Omental fat pad (tissue), 4 donors: ENCODE data around the gene KRT12. TPM values are rescaled to one million over a fixed set of nuclear protein-coding genes. Genes with fewer than 3 reads are reported as not detected.

ENCODE experiments used
- ATAC-seq: fragments of 150-250 bp; one replicate; pipeline ENCODE4 v1.9.1; 2016; ENCODE audit warnings: mild to moderate bottlenecking, moderate library complexity; ENCODE audit not compliant: low FRiP score
- DNase-seq: peaks from one replicate; pipeline ENCODE4 v3.0.0-alpha.2; 2019; ENCODE audit warnings: low spot score
- total RNA-seq, 4 donors: library from RNA; depleted of rRNA; stranded (reverse); fragments of >200 nt; gene quantifications; one replicate each; pipeline ENCODE4 v1.1.0, GENCODE V29; 2016
- TF ChIP-seq, protein P1 (sequence below), 3 donors: fragments of 450-650 bp; IDR thresholded peaks; one replicate each; pipeline ENCODE4 v1.5.1; 2016 to 2017; ENCODE audit warnings: antibody characterized with exemption in 3 of 3, mild to moderate bottlenecking in 3 of 3, moderate library complexity in 2 of 3

The KRT12 gene
- total RNA-seq, 4 donors from 2014 or later, result not detected

DNA sequence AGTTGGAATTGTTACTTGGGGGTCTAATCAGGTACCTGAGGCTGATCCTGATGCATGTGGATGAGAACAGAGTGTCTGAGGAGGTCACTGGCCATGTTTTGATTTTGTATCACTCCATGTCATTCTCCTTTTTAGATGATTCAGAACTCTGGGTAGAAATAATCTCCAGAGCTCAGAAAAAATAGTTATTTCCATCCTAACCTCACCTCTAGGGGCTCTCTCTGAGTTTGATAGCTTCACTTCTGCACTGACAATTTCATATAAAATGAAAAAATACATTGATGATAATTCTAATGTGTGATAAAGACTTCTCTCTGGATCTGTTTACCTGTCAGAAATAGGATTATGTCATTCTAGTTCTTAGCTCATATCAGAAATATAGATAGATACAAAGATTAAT lies 6.2 kb upstream of the KRT12 start:
- ATAC-seq, result no peak
- TF ChIP-seq, protein P1, sequence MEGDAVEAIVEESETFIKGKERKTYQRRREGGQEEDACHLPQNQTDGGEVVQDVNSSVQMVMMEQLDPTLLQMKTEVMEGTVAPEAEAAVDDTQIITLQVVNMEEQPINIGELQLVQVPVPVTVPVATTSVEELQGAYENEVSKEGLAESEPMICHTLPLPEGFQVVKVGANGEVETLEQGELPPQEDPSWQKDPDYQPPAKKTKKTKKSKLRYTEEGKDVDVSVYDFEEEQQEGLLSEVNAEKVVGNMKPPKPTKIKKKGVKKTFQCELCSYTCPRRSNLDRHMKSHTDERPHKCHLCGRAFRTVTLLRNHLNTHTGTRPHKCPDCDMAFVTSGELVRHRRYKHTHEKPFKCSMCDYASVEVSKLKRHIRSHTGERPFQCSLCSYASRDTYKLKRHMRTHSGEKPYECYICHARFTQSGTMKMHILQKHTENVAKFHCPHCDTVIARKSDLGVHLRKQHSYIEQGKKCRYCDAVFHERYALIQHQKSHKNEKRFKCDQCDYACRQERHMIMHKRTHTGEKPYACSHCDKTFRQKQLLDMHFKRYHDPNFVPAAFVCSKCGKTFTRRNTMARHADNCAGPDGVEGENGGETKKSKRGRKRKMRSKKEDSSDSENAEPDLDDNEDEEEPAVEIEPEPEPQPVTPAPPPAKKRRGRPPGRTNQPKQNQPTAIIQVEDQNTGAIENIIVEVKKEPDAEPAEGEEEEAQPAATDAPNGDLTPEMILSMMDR (IDR thresholded peaks at IDR 0.05), result no peak

GRCh38 chr17:40872416-40872815 lies 5.4 kb upstream of the KRT12 start:
- ATAC-seq (no peak), DNase-seq (no peak)
- TF ChIP-seq, protein P1 (IDR thresholded peaks at IDR 0.05), result no peak

More for the DNA sequence above, 6.2 kb upstream of the KRT12 start:
- no peak for DNase-seq

GRCh38 chr17:40871316-40871715 lies 4.3 kb upstream of the KRT12 start:
- no peak for ATAC-seq
- TF ChIP-seq, protein P1 (IDR thresholded peaks at IDR 0.05), result no peak
- DNase-seq, result no peak

GRCh38 chr17:40870136-40870535 lies 3.1 kb upstream of the KRT12 start:
- no peak for DNase-seq
- TF ChIP-seq, protein P1 (IDR thresholded peaks at IDR 0.05), result no peak
- ATAC-seq, result no peak

- TF ChIP-seq, protein P1 (IDR thresholded peaks at IDR 0.05), result no peak
- ATAC-seq (no peak), DNase-seq (no peak)
Observed at GRCh38 chr17:40864661-40865390, 2.2 kb downstream of the KRT12 start.

DNA sequence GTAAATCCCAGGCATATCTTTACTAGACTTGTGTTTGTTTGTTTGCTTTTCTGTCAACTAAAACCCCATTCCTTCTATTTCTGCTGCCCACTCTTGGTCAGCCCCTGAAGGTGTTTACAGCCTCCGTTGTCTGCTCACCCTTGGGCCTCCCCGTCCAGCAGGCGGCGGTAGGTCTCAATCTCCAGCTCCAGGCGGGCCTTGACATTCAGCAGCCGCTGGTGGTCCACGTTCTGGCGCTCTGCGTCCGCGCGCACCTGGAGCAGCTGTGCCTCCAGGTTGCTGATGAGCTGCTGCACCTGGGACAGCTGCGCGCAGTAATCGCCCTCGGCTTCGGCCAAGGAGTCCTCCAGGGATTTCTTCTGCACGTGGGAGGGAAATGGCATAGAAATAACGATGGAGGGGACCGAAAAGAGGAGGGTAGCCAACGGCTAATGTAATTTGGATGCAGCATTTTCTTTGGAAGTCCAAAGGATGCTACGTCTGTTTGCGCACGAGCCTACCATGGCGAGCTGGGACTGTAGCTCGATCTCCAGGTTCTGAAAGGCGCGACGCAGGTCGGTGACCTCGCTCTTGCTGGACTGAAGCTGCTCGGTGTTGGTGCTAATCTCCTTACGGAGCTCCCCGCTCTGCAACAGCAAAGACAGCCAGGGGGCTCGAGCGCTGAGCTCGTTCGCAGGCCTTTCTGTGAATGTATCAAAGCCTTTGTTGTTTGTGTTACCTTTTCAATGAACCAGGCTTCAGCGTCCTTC lies 3.9 kb downstream of the KRT12 start:
- DNase-seq (no peak), ATAC-seq (no peak)
- TF ChIP-seq, protein P1 (IDR thresholded peaks at IDR 0.05), result no peak
